ENCODE data around the gene MFN2. TPM values are rescaled to one million over a fixed set of nuclear protein-coding genes. Genes with fewer than 3 reads are reported as not detected.

The MFN2 gene
- total and polyA plus RNA-seq, 2 of the 8 experiments (the other 6 are each of a cell fraction or from before 2014, with no cell fraction given): 34.0 to 62.5 TPM

GRCh38 chr1:12037486-12038355 lies 57.5 kb downstream of the MFN2 start:
- 92% methylated on average over 18 of the region's 18 CpGs; no CpG with 5 or more reads in 1 of the 2 experiments for WGBS, 2 experiments (ENCODE audit: extremely low coverage in 1 of 2, insufficient coverage in 1 of 2, insufficient read length in 1 of 2, insufficient replicate concordance in 2 of 2, low coverage in 1 of 2, low lambda C conversion rate in 2 of 2, missing lambda C conversion rate in 1 of 2)
- Histone ChIP-seq H2AFZ (ENCODE audit: low read length) (no peak overlapping the region), H3K9me3 (ENCODE audit: insufficient read depth in 2 of 2, low read depth in 1 of 2, low read length in 1 of 2) (no peaks in the 10 kb centered on the region), H3K36me3 (ENCODE audit: control insufficient read depth in 2 of 4, insufficient read depth in 4 of 4, low read length in 3 of 4) (no peaks in the 10 kb centered on the region), H2BK15ac (ENCODE audit: low read length) (no peak overlapping the region), H4K20me1 (replicated peaks in 1 of 2; ENCODE audit: control insufficient read depth in 1 of 2, insufficient read depth in 2 of 2, low read length in 2 of 2) (no peaks in the 10 kb centered on the region), H3K27me3 (replicated peaks in 1 of 4; ENCODE audit: control insufficient read depth in 3 of 4, extremely low read depth in 1 of 4, insufficient read depth in 3 of 4, low read length in 3 of 4) (no peaks in the 10 kb centered on the region), H3K56ac (replicated peaks; ENCODE audit: insufficient read length, low read depth, low read length) (no peak overlapping the region), H3K4me1 (replicated peaks in 1 of 4; ENCODE audit: control insufficient read depth in 3 of 4, insufficient read depth in 4 of 4, low read length in 3 of 4) (no peaks in the 10 kb centered on the region; a peak in 1 of 7 replicates), H4K91ac (replicated peaks; ENCODE audit: insufficient read length, low read length) (no peak overlapping the region), H2BK20ac (ENCODE audit: low read length) (no peak overlapping the region), H3K14ac (ENCODE audit: insufficient read length) (no peak overlapping the region), H2BK5ac (ENCODE audit: low read depth, low read length) (no peak overlapping the region), H3K18ac (ENCODE audit: extremely low read depth, low read length) (no peak overlapping the region), H3K79me1 (ENCODE audit: low read depth, low read length) (no peaks in the 10 kb centered on the region), H3K4ac (replicated peaks; ENCODE audit: insufficient read length, low read depth, low read length) (no peak overlapping the region), H3K9ac (replicated peaks in 1 of 4; ENCODE audit: extremely low read depth in 1 of 4, low read depth in 3 of 4, low read length in 3 of 4) (no peak overlapping the region), H3K79me2 (ENCODE audit: control insufficient read depth in 1 of 2, insufficient read depth in 2 of 2, low read length in 2 of 2) (no peaks in the 10 kb centered on the region), H3K4me2 (ENCODE audit: insufficient read depth in 1 of 2, low read depth in 2 of 2, low read length in 2 of 2) (no peak overlapping the region), H2AK5ac (ENCODE audit: low read depth, low read length) (no peak overlapping the region), H2BK120ac (replicated peaks; ENCODE audit: low read depth, low read length) (no peak overlapping the region), H4K5ac (ENCODE audit: insufficient read length, low read depth, low read length) (no peak overlapping the region), H3K4me3 (ENCODE audit: extremely low read depth in 1 of 4, insufficient read depth in 2 of 4, low read depth in 3 of 4, low read length in 4 of 4) (no peak overlapping the region), H3K23ac (ENCODE audit: insufficient read length) (no peak overlapping the region), H2BK12ac (ENCODE audit: low read depth, low read length) (no peak overlapping the region), H4K8ac (ENCODE audit: extremely low read depth, insufficient read depth, low read length) (no peak overlapping the region; the same call in none of the 2 replicates), H3K23me2 (ENCODE audit: low read depth, low read length) (no peaks in the 10 kb centered on the region), H3K27ac (ENCODE audit: low read depth, low read length) (no peak overlapping the region)
- CTCF ChIA-PET (ENCODE audit: partially characterized antibody): interaction anchor here (0.6 to 3.9 kb wide), 14 partner anchors 8 to 171 kb away, joined by 3 to 31 read pairs (median 5); no protein-coding TSS in a partner anchor
- FAIRE-seq (no peak), DNase-seq (ENCODE audit: low read depth in 1 of 2, low spot score in 2 of 2) (no peak)
- POLR2A ChIA-PET (ENCODE audit: partially characterized antibody): interaction anchor here (0.6 to 3.8 kb wide), 18 partner anchors 8 to 1948 kb away, joined by 3 to 17 read pairs (median 4); partner anchors contain the start of genes MFN2, MIIP and TNFRSF8
- TF ChIP-seq ATF2 (IDR thresholded peaks at IDR 0.05; ENCODE audit: low read length) (no peak), CEBPB (IDR thresholded peaks at IDR 0.05; ENCODE audit: low read depth, low read length) (no peak), CHD2 (IDR thresholded peaks at IDR 0.05; ENCODE audit: low read length) (no peak), SAP30 (IDR thresholded peaks at IDR 0.05; ENCODE audit: insufficient read depth, insufficient replicate concordance, low read length) (no peak), BCL11A (IDR thresholded peaks at IDR 0.05; ENCODE audit: low read depth in 2 of 2, low read length in 2 of 2) (no peak), BACH1 (IDR thresholded peaks at IDR 0.05; ENCODE audit: low read length) (no peak), CBX5 (IDR thresholded peaks at IDR 0.05; ENCODE audit: low read depth, low read length) (no peak), POLR2A (IDR thresholded peaks at IDR 0.05; ENCODE audit: control extremely low read depth in 1 of 2, low read depth in 2 of 2, low read length in 2 of 2) (no peak), BRCA1 (IDR thresholded peaks at IDR 0.05; ENCODE audit: low read depth, low read length) (no peak), JUN (IDR thresholded peaks at IDR 0.05; ENCODE audit: low read depth, low read length) (no peak), SP2 (IDR thresholded peaks at IDR 0.05; ENCODE audit: low read length) (no peak)

Measured in H1 (cell line).